ENCODE results near the gene RAB40B.

The RAB40B gene

GRCh38 chr17:82677353-82677925 is 21.1 kb downstream of the RAB40B start:
- Histone ChIP-seq H3K4me1 (ENCODE audit: control insufficient read depth, insufficient read depth, low read length, poor library complexity, severe bottlenecking) (no peaks in the 10 kb centered on the region), H3K4me3 (ENCODE audit: extremely low read depth, insufficient read depth, low read length, poor library complexity, severe bottlenecking) (no peak overlapping the region), H3K36me3 (ENCODE audit: control insufficient read depth, insufficient read depth, low read length) (no peaks in the 10 kb centered on the region), H3K9me3 (ENCODE audit: control insufficient read depth, low read length) (peaks cover 6% of the 10 kb centered on the region), H3K27ac (ENCODE audit: low read depth, low read length, severe bottlenecking) (no peak overlapping the region)
- 84 to 88% methylated on average over 20 to 23 of the region's 23 CpGs for WGBS, 2 experiments (ENCODE audit: insufficient coverage in 2 of 2)

GRCh38 chr17:82675476-82676245 is 22.8 kb downstream of the RAB40B start:
- Histone ChIP-seq H3K27ac (ENCODE audit: low read depth, low read length, severe bottlenecking) (no peak overlapping the region), H3K4me3 (ENCODE audit: extremely low read depth, insufficient read depth, low read length, poor library complexity, severe bottlenecking) (no peak overlapping the region), H3K9me3 (ENCODE audit: control insufficient read depth, low read length) (no peaks in the 10 kb centered on the region), H3K4me1 (ENCODE audit: control insufficient read depth, insufficient read depth, low read length, poor library complexity, severe bottlenecking) (no peaks in the 10 kb centered on the region), H3K36me3 (ENCODE audit: control insufficient read depth, insufficient read depth, low read length) (no peaks in the 10 kb centered on the region)
- WGBS, 2 experiments (ENCODE audit: insufficient coverage in 2 of 2): 78 to 83% methylated on average over 10 to 17 of the region's 18 CpGs

- no peak overlapping the region for H3K27ac ChIP-seq (ENCODE audit: low read depth, low read length, severe bottlenecking)
- H3K4me3 ChIP-seq (ENCODE audit: extremely low read depth, insufficient read depth, low read length, poor library complexity, severe bottlenecking): no peak overlapping the region
- H3K9me3 ChIP-seq (ENCODE audit: control insufficient read depth, low read length): no peaks in the 10 kb centered on the region
- WGBS, 2 experiments (ENCODE audit: insufficient coverage in 2 of 2): 81 to 85% methylated on average over 15 to 17 of the region's 20 CpGs
- H3K36me3 ChIP-seq (ENCODE audit: control insufficient read depth, insufficient read depth, low read length): no peaks in the 10 kb centered on the region
- H3K4me1 ChIP-seq (ENCODE audit: control insufficient read depth, insufficient read depth, low read length, poor library complexity, severe bottlenecking): no peaks in the 10 kb centered on the region
Observed at GRCh38 chr17:82674656-82675475, 23.6 kb downstream of the RAB40B start.

GRCh38 chr17:82670661-82671450 is 27.6 kb downstream of the RAB40B start:
- H3K4me1 ChIP-seq (ENCODE audit: control insufficient read depth, insufficient read depth, low read length, poor library complexity, severe bottlenecking): peaks cover 3% of the 10 kb centered on the region
- no peaks in the 10 kb centered on the region for H3K36me3 ChIP-seq (ENCODE audit: control insufficient read depth, insufficient read depth, low read length)
- no peak overlapping the region for H3K27ac ChIP-seq (ENCODE audit: low read depth, low read length, severe bottlenecking)
- 92 to 94% methylated on average over 18 of the region's 19 CpGs for WGBS, 2 experiments (ENCODE audit: insufficient coverage in 2 of 2)
- H3K4me3 ChIP-seq (ENCODE audit: extremely low read depth, insufficient read depth, low read length, poor library complexity, severe bottlenecking): no peak overlapping the region
- no peaks in the 10 kb centered on the region for H3K9me3 ChIP-seq (ENCODE audit: control insufficient read depth, low read length)

- Histone ChIP-seq H3K9me3 (ENCODE audit: control insufficient read depth, low read length) (no peaks in the 10 kb centered on the region), H3K4me3 (ENCODE audit: extremely low read depth, insufficient read depth, low read length, poor library complexity, severe bottlenecking) (no peak overlapping the region), H3K4me1 (ENCODE audit: control insufficient read depth, insufficient read depth, low read length, poor library complexity, severe bottlenecking) (peaks cover 12% of the 10 kb centered on the region), H3K27ac (ENCODE audit: low read depth, low read length, severe bottlenecking) (no peak overlapping the region), H3K36me3 (ENCODE audit: control insufficient read depth, insufficient read depth, low read length) (no peaks in the 10 kb centered on the region)
- WGBS, 2 experiments (ENCODE audit: insufficient coverage in 2 of 2): 38 to 40% methylated on average over 19 to 20 of the region's 20 CpGs
Observed at GRCh38 chr17:82668631-82669099, 29.8 kb downstream of the RAB40B start.

GRCh38 chr17:82668024-82668630 is 30.4 kb downstream of the RAB40B start:
- Histone ChIP-seq H3K36me3 (ENCODE audit: control insufficient read depth, insufficient read depth, low read length) (no peaks in the 10 kb centered on the region), H3K9me3 (ENCODE audit: control insufficient read depth, low read length) (no peaks in the 10 kb centered on the region), H3K27ac (ENCODE audit: low read depth, low read length, severe bottlenecking) (no peak overlapping the region), H3K4me3 (ENCODE audit: extremely low read depth, insufficient read depth, low read length, poor library complexity, severe bottlenecking) (no peak overlapping the region), H3K4me1 (ENCODE audit: control insufficient read depth, insufficient read depth, low read length, poor library complexity, severe bottlenecking) (peaks cover 12% of the 10 kb centered on the region)
- WGBS, 2 experiments (ENCODE audit: insufficient coverage in 2 of 2): 73 to 87% methylated on average over 10 of the region's 16 CpGs

GRCh38 chr17:82667668-82668000 is 30.9 kb downstream of the RAB40B start:
- Histone ChIP-seq H3K4me1 (ENCODE audit: control insufficient read depth, insufficient read depth, low read length, poor library complexity, severe bottlenecking) (peaks cover 12% of the 10 kb centered on the region), H3K36me3 (ENCODE audit: control insufficient read depth, insufficient read depth, low read length) (no peaks in the 10 kb centered on the region), H3K4me3 (ENCODE audit: extremely low read depth, insufficient read depth, low read length, poor library complexity, severe bottlenecking) (no peak overlapping the region), H3K9me3 (ENCODE audit: control insufficient read depth, low read length) (no peaks in the 10 kb centered on the region), H3K27ac (ENCODE audit: low read depth, low read length, severe bottlenecking) (no peak overlapping the region)
- 91% methylated on average over 13 of the region's 15 CpGs for WGBS, 2 experiments (ENCODE audit: insufficient coverage in 2 of 2)

- Histone ChIP-seq H3K4me3 (ENCODE audit: extremely low read depth, insufficient read depth, low read length, poor library complexity, severe bottlenecking) (no peak overlapping the region), H3K9me3 (ENCODE audit: control insufficient read depth, low read length) (no peaks in the 10 kb centered on the region), H3K4me1 (ENCODE audit: control insufficient read depth, insufficient read depth, low read length, poor library complexity, severe bottlenecking) (peaks cover 12% of the 10 kb centered on the region), H3K36me3 (ENCODE audit: control insufficient read depth, insufficient read depth, low read length) (no peaks in the 10 kb centered on the region), H3K27ac (ENCODE audit: low read depth, low read length, severe bottlenecking) (no peak overlapping the region)
- WGBS, 2 experiments (ENCODE audit: insufficient coverage in 2 of 2): 91 to 93% methylated on average over 24 to 25 of the region's 28 CpGs
Observed at GRCh38 chr17:82666931-82667667, 31.4 kb downstream of the RAB40B start.

- no peaks in the 10 kb centered on the region for H3K9me3 ChIP-seq (ENCODE audit: control insufficient read depth, low read length)
- peaks cover 12% of the 10 kb centered on the region for H3K4me1 ChIP-seq (ENCODE audit: control insufficient read depth, insufficient read depth, low read length, poor library complexity, severe bottlenecking)
- 87 to 95% methylated on average over 4 to 6 of the region's 6 CpGs for WGBS, 2 experiments (ENCODE audit: insufficient coverage in 2 of 2)
- H3K27ac ChIP-seq (ENCODE audit: low read depth, low read length, severe bottlenecking): no peak overlapping the region
- H3K4me3 ChIP-seq (ENCODE audit: extremely low read depth, insufficient read depth, low read length, poor library complexity, severe bottlenecking): no peak overlapping the region
- no peaks in the 10 kb centered on the region for H3K36me3 ChIP-seq (ENCODE audit: control insufficient read depth, insufficient read depth, low read length)
Observed at GRCh38 chr17:82665891-82666290, 32.6 kb downstream of the RAB40B start.
